Measurements from ENCODE around the gene RPS2. TPM values are rescaled to one million over a fixed set of nuclear protein-coding genes. Genes with fewer than 3 reads are reported as not detected.

Gene RPS2
- total RNA-seq, 2 donors from 2014 or later, result 1,705 to 1,742 TPM

- intact Hi-C loops (cut with DNase I, micrococcal nuclease), result loop anchor here in 1 of 2 donors (10.0 kb wide), 1 partner anchor 143 kb away; the partner anchor contains the start of gene RAB26
- DNase-seq (no peak), ATAC-seq (no peak)
These were observed 37.1 kb upstream of the RPS2 start for GRCh38 chr16:2001456-2002355.

GRCh38 chr16:2001035-2001434, 36.4 kb upstream of the RPS2 start:
- no peak for DNase-seq
- intact Hi-C loops (cut with DNase I, micrococcal nuclease), result loop anchor here in 1 of 2 donors (10.0 kb wide), 1 partner anchor 144 kb away; the partner anchor contains the start of gene RAB26
- ATAC-seq, result no peak

GRCh38 chr16:1999866-2000514, 35.4 kb upstream of the RPS2 start:
- ATAC-seq, result no peak
- intact Hi-C loops (cut with DNase I, micrococcal nuclease), result loop anchor here in 1 of 2 donors (10.0 kb wide), 1 partner anchor 145 kb away; the partner anchor contains the start of gene RAB26
- DNase-seq, result no peak

GRCh38 chr16:1998852-1999801, 34.5 kb upstream of the RPS2 start:
- DNase-seq (no peak), ATAC-seq (no peak)
- intact Hi-C loops (cut with DNase I, micrococcal nuclease), result no loop called here

GRCh38 chr16:1998360-1998835, 33.8 kb upstream of the RPS2 start:
- intact Hi-C loops (cut with DNase I, micrococcal nuclease), result no loop called here
- DNase-seq (no peak), ATAC-seq (no peak)

- intact Hi-C loops (cut with DNase I, micrococcal nuclease), result no loop called here
- ATAC-seq (no peak), DNase-seq (no peak)
These were observed 33.1 kb upstream of the RPS2 start for GRCh38 chr16:1997494-1998359.

GRCh38 chr16:1993731-1994131, 29.1 kb upstream of the RPS2 start:
- ATAC-seq (no peak), DNase-seq (no peak)
- intact Hi-C loops (cut with DNase I, micrococcal nuclease), result no loop called here

- intact Hi-C loops (cut with DNase I, micrococcal nuclease), result no loop called here
- peak in 1 of 2 donors; percentile 57 for DNase-seq
- ATAC-seq, result no peak
These were observed 28.2 kb upstream of the RPS2 start for GRCh38 chr16:1992704-1993317.

- ATAC-seq (peak; percentile 79), DNase-seq (peak; percentile 95 to 97)
- intact Hi-C loops (cut with DNase I, micrococcal nuclease), result no loop called here
These were observed 27.5 kb upstream of the RPS2 start for GRCh38 chr16:1991948-1992703.

GRCh38 chr16:1991588-1991947, 26.9 kb upstream of the RPS2 start:
- ATAC-seq, result no peak
- no peak for DNase-seq
- intact Hi-C loops (cut with DNase I, micrococcal nuclease), result no loop called here

- peak; percentile 16 for ATAC-seq
- DNase-seq, result peak; percentile 57 to 73
These were observed 26.5 kb upstream of the RPS2 start for GRCh38 chr16:1991135-1991551.

GRCh38 chr16:1990351-1991134, 25.9 kb upstream of the RPS2 start:
- peak; percentile 20 for ATAC-seq
- intact Hi-C loops (cut with DNase I, micrococcal nuclease), result no loop called here
- DNase-seq, result peak; percentile 68 to 82

More at GRCh38 chr16:1991135-1991551, 26.5 kb upstream of the RPS2 start:
- intact Hi-C loops (cut with DNase I, micrococcal nuclease), result no loop called here

GRCh38 chr16:1990101-1990350, 25.4 kb upstream of the RPS2 start:
- DNase-seq (no peak), ATAC-seq (no peak)
- intact Hi-C loops (cut with DNase I, micrococcal nuclease), result no loop called here

- DNase-seq, result no peak
- intact Hi-C loops (cut with DNase I, micrococcal nuclease), result no loop called here
These were observed 24.8 kb upstream of the RPS2 start, which contains the start of gene SYNGR3 for GRCh38 chr16:1989209-1990100. SYNGR3 (plus strand) TSS chr16:1989970; CDS start chr16:1990103, 133 bp downstream.

GRCh38 chr16:1987198-1987597, 22.6 kb upstream of the RPS2 start:
- no peak for ATAC-seq
- DNase-seq, result no peak
- intact Hi-C loops (cut with DNase I, micrococcal nuclease), result no loop called here

More at GRCh38 chr16:1989209-1990100, 24.8 kb upstream of the RPS2 start, which contains the start of gene SYNGR3:
- no peak for ATAC-seq

Measured in left colon (tissue), 2 donors.